ENCODE data around the gene PISD.

The PISD gene

GRCh38 chr22:31604137-31604705 lies 57.8 kb downstream of the PISD start:
- TF ChIP-seq ARNTL (CRISPR knock-in tag; IDR thresholded peaks at IDR 0.05; ENCODE audit: borderline replicate concordance, low read depth) (no peak), ZNF70 (CRISPR knock-in tag; IDR thresholded peaks at IDR 0.05) (no peak), TSHZ2 (CRISPR knock-in tag; IDR thresholded peaks at IDR 0.05) (no peak), PATZ1 (CRISPR knock-in tag; IDR thresholded peaks at IDR 0.05; ENCODE audit: borderline replicate concordance) (no peak), TOX (CRISPR knock-in tag; IDR thresholded peaks at IDR 0.05; ENCODE audit: borderline replicate concordance) (no peak), POU6F1 (CRISPR knock-in tag; IDR thresholded peaks at IDR 0.05; ENCODE audit: borderline replicate concordance, low read depth) (no peak), ESRRG (CRISPR knock-in tag; IDR thresholded peaks at IDR 0.05) (no peak), SNAI2 (CRISPR knock-in tag; IDR thresholded peaks at IDR 0.05) (no peak), BACH2 (CRISPR knock-in tag; IDR thresholded peaks at IDR 0.05; ENCODE audit: borderline replicate concordance) (no peak), CSRNP3 (CRISPR knock-in tag; IDR thresholded peaks at IDR 0.05) (no peak), PPARA (CRISPR knock-in tag; IDR thresholded peaks at IDR 0.05; ENCODE audit: borderline replicate concordance) (no peak), GLIS3 (CRISPR knock-in tag; IDR thresholded peaks at IDR 0.05) (no peak), RARB (CRISPR knock-in tag; IDR thresholded peaks at IDR 0.05) (no peak)
- ATAC-seq, result no peak

- TF ChIP-seq PPARA (CRISPR knock-in tag; IDR thresholded peaks at IDR 0.05; ENCODE audit: borderline replicate concordance) (no peak), GLIS3 (CRISPR knock-in tag; IDR thresholded peaks at IDR 0.05) (no peak), ZC3H10 (CRISPR knock-in tag; IDR thresholded peaks at IDR 0.05) (no peak), ZNF70 (CRISPR knock-in tag; IDR thresholded peaks at IDR 0.05) (no peak), ESRRG (CRISPR knock-in tag; IDR thresholded peaks at IDR 0.05) (no peak), TOX (CRISPR knock-in tag; IDR thresholded peaks at IDR 0.05; ENCODE audit: borderline replicate concordance) (no peak), SNAI2 (CRISPR knock-in tag; IDR thresholded peaks at IDR 0.05) (no peak), ZNF8 (CRISPR knock-in tag; IDR thresholded peaks at IDR 0.05) (no peak), ARNTL (CRISPR knock-in tag; IDR thresholded peaks at IDR 0.05; ENCODE audit: borderline replicate concordance, low read depth) (no peak), ZNF565 (CRISPR knock-in tag; conservative IDR thresholded peaks at IDR 0.05; ENCODE audit: low read depth) (no peak), TSHZ2 (CRISPR knock-in tag; IDR thresholded peaks at IDR 0.05) (no peak), OSR1 (CRISPR knock-in tag; IDR thresholded peaks at IDR 0.05) (no peak), ZFP3 (CRISPR knock-in tag; IDR thresholded peaks at IDR 0.05) (no peak), BACH2 (CRISPR knock-in tag; IDR thresholded peaks at IDR 0.05; ENCODE audit: borderline replicate concordance) (no peak), TCF4 (CRISPR knock-in tag; IDR thresholded peaks at IDR 0.05; ENCODE audit: borderline replicate concordance) (no peak), CSDC2 (CRISPR knock-in tag; IDR thresholded peaks at IDR 0.05) (no peak), ISL1 (CRISPR knock-in tag; IDR thresholded peaks at IDR 0.05) (no peak)
- no peak for ATAC-seq
These were observed 58.4 kb downstream of the PISD start for GRCh38 chr22:31603574-31603973.

All from SK-N-SH treated with all-trans-retinoic acid at 6 μM for 48 hours (cell line).